H1 (cell line): ENCODE results near the gene PPFIBP2. TPM values are rescaled to one million over a fixed set of nuclear protein-coding genes. Genes with fewer than 3 reads are reported as not detected.

ENCODE experiments used
- CTCF ChIA-PET: fragments of 300-600 bp; sonication (Branson Sonifier 250); formaldehyde crosslinking; loops from one replicate; lab custom pipeline; 2021; ENCODE audit not compliant: partially characterized antibody; lab: Charles Lee
- POLR2A ChIA-PET: fragments of 300-600 bp; sonication (Branson Sonifier 250); formaldehyde crosslinking; loops from one replicate; lab custom pipeline; 2021; ENCODE audit warnings: inconsistent platforms; ENCODE audit not compliant: partially characterized antibody; lab: Charles Lee
- DNase-seq, 2 experiments: peaks; one replicate each; pipeline versions ENCODE4 v3.0.0 to v3.0.0-alpha.2; 2010 to 2022; ENCODE audit warnings: low spot score in 2 of 2, low read depth in 1 of 2, mixed read lengths in 1 of 2
- FAIRE-seq: peaks from 2 replicates; lab custom pipeline; 2011; peaks lifted over from hg19 to GRCh38; lab: Jason Lieb, UNC
- H2AFZ ChIP-seq: 2 replicates; pipeline ENCODE4 v1.8.1; 2012; ENCODE audit warnings: low read length, inconsistent platforms
- H2AK5ac ChIP-seq: 2 replicates; pipeline ENCODE4 v1.6.1; 2013; ENCODE audit warnings: low read depth, low read length
- H2BK120ac ChIP-seq: replicated peaks from 2 replicates; pipeline ENCODE3; 2013; ENCODE audit warnings: low read depth, low read length, inconsistent platforms
- H2BK12ac ChIP-seq: 2 replicates; pipeline ENCODE4 v1.6.1; 2013; ENCODE audit warnings: low read depth, low read length
- H2BK15ac ChIP-seq: 2 replicates; pipeline ENCODE4 v1.6.1; 2013; ENCODE audit warnings: low read length
- H2BK20ac ChIP-seq: 2 replicates; pipeline ENCODE4 v1.6.1; 2013; ENCODE audit warnings: low read length
- H2BK5ac ChIP-seq: 2 replicates; pipeline ENCODE4 v1.6.1; 2013; ENCODE audit warnings: low read depth, low read length
- H3K14ac ChIP-seq: 2 replicates; pipeline ENCODE4 v1.6.1; 2013; ENCODE audit warnings: inconsistent platforms; ENCODE audit not compliant: insufficient read length
- H3K18ac ChIP-seq: 2 replicates; pipeline ENCODE4 v1.6.1; 2013; ENCODE audit warnings: low read length; ENCODE audit errors: extremely low read depth
- H3K23ac ChIP-seq: 2 replicates; pipeline ENCODE4 v1.6.1; 2013; ENCODE audit warnings: inconsistent platforms; ENCODE audit not compliant: insufficient read length
- H3K23me2 ChIP-seq: 2 replicates; pipeline ENCODE4 v1.6.1; 2013; ENCODE audit warnings: low read depth, low read length
- H3K27ac ChIP-seq: 2 replicates; pipeline ENCODE4 v1.6.1; 2011; ENCODE audit warnings: low read depth, low read length, inconsistent platforms
- H3K27me3 ChIP-seq, 4 experiments: replicated peaks in 1 of 4; 1 replicate in 1 of 4; 2 replicates in 3 of 4; pipeline versions ENCODE4 v1.6.1 to v1.8.1; 2011 to 2013; ENCODE audit warnings: low read length in 3 of 4, mild to moderate bottlenecking in 3 of 4, inconsistent platforms in 2 of 4, mixed read lengths in 2 of 4, moderate library complexity in 1 of 4; ENCODE audit not compliant: control insufficient read depth in 3 of 4, insufficient read depth in 3 of 4; ENCODE audit errors: extremely low read depth in 1 of 4
- H3K36me3 ChIP-seq, 4 experiments: 2 replicates each; pipeline versions ENCODE4 v1.6.1 to v1.8.1; 2011 to 2013; ENCODE audit warnings: mild to moderate bottlenecking in 4 of 4, low read length in 3 of 4, moderate library complexity in 2 of 4, control low read depth in 1 of 4, inconsistent platforms in 1 of 4; ENCODE audit not compliant: insufficient read depth in 4 of 4, control insufficient read depth in 2 of 4
- H3K4ac ChIP-seq: replicated peaks from 2 replicates; pipeline ENCODE3; 2013; ENCODE audit warnings: low read length, low read depth, mixed read lengths, inconsistent platforms; ENCODE audit not compliant: insufficient read length
- H3K4me1 ChIP-seq, 4 experiments: replicated peaks in 1 of 4; 1 replicate in 1 of 4; 2 replicates in 3 of 4; pipeline versions ENCODE4 v1.6.1 to v1.8.1; 2011 to 2013; ENCODE audit warnings: low read length in 3 of 4, inconsistent platforms in 2 of 4, mixed read lengths in 1 of 4; ENCODE audit not compliant: insufficient read depth in 4 of 4, control insufficient read depth in 3 of 4
- H3K4me2 ChIP-seq, 2 experiments: 2 replicates each; pipeline versions ENCODE4 v1.6.1 to v1.8.1; 2011 to 2013; ENCODE audit warnings: low read depth in 2 of 2, low read length in 2 of 2, control low read depth in 1 of 2, inconsistent platforms in 1 of 2, mild to moderate bottlenecking in 1 of 2; ENCODE audit not compliant: insufficient read depth in 1 of 2
- H3K4me3 ChIP-seq, 4 experiments: fragments of 200-600, 300-600 bp in 1 of 4; sonication (generic), shearing (Covaris generic), sonication (Bioruptor Twin) in 1 of 4; 2 replicates each; pipeline versions ENCODE4 v1.5.1 to v1.8.1; 2011 to 2016; ENCODE audit warnings: low read length in 4 of 4, low read depth in 3 of 4, control low read depth in 2 of 4, inconsistent platforms in 2 of 4, mild to moderate bottlenecking in 2 of 4, mixed read lengths in 1 of 4, moderate library complexity in 1 of 4; ENCODE audit not compliant: insufficient read depth in 2 of 4; ENCODE audit errors: extremely low read depth in 1 of 4
- H3K56ac ChIP-seq: replicated peaks from 2 replicates; pipeline ENCODE3; 2013; ENCODE audit warnings: low read depth, mild to moderate bottlenecking, mixed read lengths, low read length, inconsistent platforms; ENCODE audit not compliant: insufficient read length
- H3K79me1 ChIP-seq: 2 replicates; pipeline ENCODE4 v1.6.1; 2013; ENCODE audit warnings: low read depth, low read length, control low read depth
- H3K79me2 ChIP-seq, 2 experiments: 2 replicates each; pipeline versions ENCODE4 v1.6.1 to v1.8.1; 2012 to 2013; ENCODE audit warnings: low read length in 2 of 2, mild to moderate bottlenecking in 2 of 2, inconsistent platforms in 1 of 2; ENCODE audit not compliant: insufficient read depth in 2 of 2, control insufficient read depth in 1 of 2
- H3K9ac ChIP-seq, 4 experiments: replicated peaks in 1 of 4; 1 replicate in 1 of 4; 2 replicates in 3 of 4; pipeline versions ENCODE4 v1.6.1 to v1.8.1; 2011 to 2013; ENCODE audit warnings: low read depth in 3 of 4, low read length in 3 of 4, control low read depth in 2 of 4, mild to moderate bottlenecking in 2 of 4, moderate library complexity in 2 of 4, inconsistent platforms in 1 of 4; ENCODE audit errors: extremely low read depth in 1 of 4
- H3K9me3 ChIP-seq, 2 experiments: 2 replicates each; pipeline versions ENCODE4 v1.6.1 to v1.8.1; 2012 to 2013; ENCODE audit warnings: mild to moderate bottlenecking in 2 of 2, moderate library complexity in 2 of 2, control low read depth in 1 of 2, inconsistent platforms in 1 of 2, low read depth in 1 of 2, low read length in 1 of 2, mixed read lengths in 1 of 2; ENCODE audit not compliant: insufficient read depth in 2 of 2
- H4K20me1 ChIP-seq, 2 experiments: replicated peaks in 1 of 2; 2 replicates each; pipeline versions ENCODE3 to v1.8.1; 2011 to 2013; ENCODE audit warnings: inconsistent platforms in 2 of 2, low read length in 2 of 2, mild to moderate bottlenecking in 1 of 2; ENCODE audit not compliant: insufficient read depth in 2 of 2, control insufficient read depth in 1 of 2
- H4K5ac ChIP-seq: 2 replicates; pipeline ENCODE4 v1.6.1; 2013; ENCODE audit warnings: low read length, low read depth, mixed read lengths, inconsistent platforms; ENCODE audit not compliant: insufficient read length
- H4K8ac ChIP-seq: 2 replicates; pipeline ENCODE4 v1.8.0; 2013; ENCODE audit warnings: mild to moderate bottlenecking, moderate library complexity, low read length, inconsistent platforms; ENCODE audit not compliant: insufficient read depth; ENCODE audit errors: extremely low read depth
- H4K91ac ChIP-seq: replicated peaks from 2 replicates; pipeline ENCODE3; 2013; ENCODE audit warnings: low read length, mixed read lengths, inconsistent platforms; ENCODE audit not compliant: insufficient read length
- CREB1 ChIP-seq: IDR thresholded peaks from 2 replicates; pipeline ENCODE4 v1.6.1; 2012; ENCODE audit warnings: inconsistent platforms
- CTCF ChIP-seq, 3 experiments: IDR thresholded peaks; 1 replicate in 2 of 3; 2 replicates in 1 of 3; pipeline versions ENCODE4 v1.5.1 to v1.6.1; 2011; ENCODE audit warnings: low read length in 3 of 3, mild to moderate bottlenecking in 3 of 3, inconsistent platforms in 2 of 3, low read depth in 1 of 3, moderate library complexity in 1 of 3; ENCODE audit not compliant: insufficient read depth in 1 of 3; ENCODE audit errors: control extremely low read depth in 1 of 3
- MAX ChIP-seq: IDR thresholded peaks from 2 replicates; pipeline ENCODE4 v1.6.1; 2012; ENCODE audit warnings: inconsistent platforms
- RAD21 ChIP-seq, 2 experiments: IDR thresholded peaks in 1 of 2; conservative IDR thresholded peaks in 1 of 2; 2 replicates each; pipeline ENCODE4 v1.6.1; 2011; ENCODE audit warnings: low read depth in 2 of 2, low read length in 2 of 2, improper control_type of control experiment in 1 of 2, inconsistent platforms in 1 of 2, mild to moderate bottlenecking in 1 of 2, moderate library complexity in 1 of 2
- RBBP5 ChIP-seq: IDR thresholded peaks from 2 replicates; pipeline ENCODE4 v1.7.1; 2012; ENCODE audit warnings: low read depth, mild to moderate bottlenecking, inconsistent platforms, low read length, moderate library complexity, borderline replicate concordance
- SP1 ChIP-seq: IDR thresholded peaks from 2 replicates; pipeline ENCODE4 v1.6.1; 2011; ENCODE audit warnings: low read depth, low read length
- SP4 ChIP-seq: IDR thresholded peaks from 2 replicates; pipeline ENCODE4 v1.6.1; 2012; ENCODE audit warnings: low read length, inconsistent platforms
- TEAD4 ChIP-seq: IDR thresholded peaks from 2 replicates; pipeline ENCODE4 v1.6.1; 2012; ENCODE audit warnings: low read depth, low read length, inconsistent platforms, mixed read lengths
- WGBS, 2 experiments: shearing (Covaris generic) in 1 of 2; methylation state at CpG; one replicate each; pipeline versions ENCODE4 v1.1.6 to v1.1.7; 2013 to 2015; ENCODE audit warnings: low lambda C conversion rate in 2 of 2, mixed read lengths in 2 of 2, inconsistent platforms in 1 of 2, low coverage in 1 of 2, missing lambda C conversion rate in 1 of 2; ENCODE audit not compliant: insufficient replicate concordance in 2 of 2, insufficient coverage in 1 of 2, insufficient read length in 1 of 2; ENCODE audit errors: extremely low coverage in 1 of 2, missing lambda C conversion rate in 1 of 2; 5-methylcytosine and 5-hydroxymethylcytosine counted together
- polyA plus RNA-seq, 7 experiments: library from polyadenylated mRNA; depleted of rRNA in 3 of 7; stranded (reverse) in 5 of 7; unstranded in 2 of 7; fragments of >200 nt in 5 of 7; fragments of 200-250 nt in 2 of 7; gene quantifications; 1 replicate in 5 of 7; 2 replicates in 1 of 7; 4 replicates in 1 of 7; pipeline versions ENCODE4 v1.2.1 to v1.2.3, GENCODE V29; 2011 to 2013; ENCODE audit warnings: missing spikeins in 2 of 7, mixed read lengths in 2 of 7
- total RNA-seq: library from RNA; stranded (reverse); fragmentation: NEBNext Ultra II Directional; extraction: Animal tissue kit (Norgen Biotek cat#: 25700); gene quantifications from 2 replicates; pipeline ENCODE4 v1.2.1, GENCODE V29; 2021

The PPFIBP2 gene
- total and polyA plus RNA-seq, 2 of the 8 experiments (the other 6 are each of a cell fraction or from before 2014, with no cell fraction given) = 5.5 to 9.8 TPM

GRCh38 chr11:7548659-7549274 lies 35.0 kb downstream of the PPFIBP2 start:
- FAIRE-seq (peak; percentile 87), DNase-seq (peak; percentile 62 to 73)
- Histone ChIP-seq H2BK12ac (no peak overlapping the region), H4K8ac (no peak overlapping the region), H4K5ac (no peak overlapping the region), H3K9me3 (no peaks in the 10 kb centered on the region), H2BK120ac (no peak overlapping the region), H3K18ac (no peak overlapping the region), H3K79me1 (no peaks in the 10 kb centered on the region; the same call in 1 of the 2 replicates), H3K36me3 (no peaks in the 10 kb centered on the region), H3K23me2 (no peaks in the 10 kb centered on the region), H3K9ac (no peak overlapping the region), H4K91ac (no peak overlapping the region), H2BK15ac (no peak overlapping the region), H3K4me3 (no peak overlapping the region), H3K23ac (no peak overlapping the region), H3K4me1 (peaks cover 0 to 7% (median 4%) of the 10 kb centered on the region in 4 experiments; a peak in 4 of 7 replicates), H2BK5ac (no peak overlapping the region), H2AK5ac (no peak overlapping the region), H2AFZ (no peak overlapping the region), H3K4ac (no peak overlapping the region), H3K4me2 (no peak overlapping the region), H3K27me3 (no peaks in the 10 kb centered on the region), H3K56ac (no peak overlapping the region), H3K79me2 (no peaks in the 10 kb centered on the region), H3K14ac (no peak overlapping the region), H4K20me1 (no peaks in the 10 kb centered on the region), H3K27ac (no peak overlapping the region), H2BK20ac (no peak overlapping the region)
- ChIA-PET CTCF (interaction anchor here (0.6 to 7.6 kb wide), 33 partner anchors 10 to 338 kb away, joined by 3 to 54 read pairs (median 5); no protein-coding TSS in a partner anchor), POLR2A (no interaction called here)
- WGBS, 2 experiments = 39% methylated on average over 7 of the region's 7 CpGs; no CpG with 5 or more reads in 1 of the 2 experiments
- TF ChIP-seq CTCF (IDR thresholded peaks at IDR 0.05; ENCODE audit: control extremely low read depth in 1 of 3, insufficient read depth in 1 of 3, low read depth in 1 of 3, low read length in 3 of 3) (peak; percentile 94 to 95 (median 94)), SP1 (no peak), MAX (peak; percentile 54), SP4 (no peak), CREB1 (0 out of 2 replicates have a peak, but pooled peaks have one; percentile 20), RBBP5 (no peak), RAD21 (IDR thresholded peaks at IDR 0.05 in 1 of 2, conservative IDR thresholded peaks at IDR 0.05 in 1 of 2; ENCODE audit: low read depth in 2 of 2, low read length in 2 of 2) (peak; percentile 79 to 83), TEAD4 (0 out of 2 replicates have a peak, but pooled peaks have one; percentile 25)
